H9 (cell line): ENCODE results near the gene AIF1. TPM values are rescaled to one million over a fixed set of nuclear protein-coding genes. Genes with fewer than 3 reads are reported as not detected.

Source experiments
- DNase-seq: peaks from one replicate; pipeline ENCODE4 v3.0.0-alpha.2; 2017
- H2AFZ ChIP-seq: one replicate; pipeline ENCODE4 v1.6.1; 2013; ENCODE audit warnings: mild to moderate bottlenecking, low read length, control low read depth, moderate library complexity
- H2AK5ac ChIP-seq: 2 replicates; pipeline ENCODE4 v1.6.1; 2013; ENCODE audit warnings: low read length, control low read depth, mixed read lengths; ENCODE audit not compliant: insufficient read length
- H2BK120ac ChIP-seq: one replicate; pipeline ENCODE4 v1.6.1; 2013; ENCODE audit warnings: low read depth, mild to moderate bottlenecking, low read length, control low read depth, inconsistent platforms; ENCODE audit not compliant: poor library complexity, severe bottlenecking
- H2BK12ac ChIP-seq: 2 replicates; pipeline ENCODE4 v1.6.1; 2013; ENCODE audit warnings: low read length, control low read depth, mixed read lengths, low read depth; ENCODE audit not compliant: insufficient read length
- H2BK15ac ChIP-seq: 2 replicates; pipeline ENCODE4 v1.6.1; 2013; ENCODE audit warnings: low read depth, low read length, control low read depth
- H2BK20ac ChIP-seq: one replicate; pipeline ENCODE4 v1.6.1; 2013; ENCODE audit warnings: low read depth, mild to moderate bottlenecking, low read length, control low read depth, inconsistent platforms; ENCODE audit not compliant: poor library complexity, severe bottlenecking
- H2BK5ac ChIP-seq: 2 replicates; pipeline ENCODE4 v1.6.1; 2013; ENCODE audit warnings: low read length, control low read depth, mixed read lengths; ENCODE audit not compliant: insufficient read length
- H3K14ac ChIP-seq: 2 replicates; pipeline ENCODE4 v1.6.1; 2013; ENCODE audit warnings: low read length, control low read depth; ENCODE audit not compliant: insufficient read depth
- H3K18ac ChIP-seq: 2 replicates; pipeline ENCODE4 v1.6.1; 2013; ENCODE audit warnings: low read depth, mild to moderate bottlenecking, mixed read lengths, low read length, control low read depth; ENCODE audit not compliant: insufficient read length
- H3K23ac ChIP-seq: 2 replicates; pipeline ENCODE4 v1.6.1; 2013; ENCODE audit warnings: low read length, control low read depth, mixed read lengths, low read depth; ENCODE audit not compliant: insufficient read length
- H3K23me2 ChIP-seq: 2 replicates; pipeline ENCODE4 v1.6.1; 2013; ENCODE audit warnings: low read depth, mild to moderate bottlenecking, mixed read lengths, low read length, control low read depth; ENCODE audit not compliant: insufficient read length, poor library complexity, severe bottlenecking
- H3K27ac ChIP-seq: 2 replicates; pipeline ENCODE4 v1.5.1; 2013; ENCODE audit warnings: low read length, control low read depth, mixed read lengths, low read depth; ENCODE audit not compliant: insufficient read length
- H3K27me3 ChIP-seq: 2 replicates; pipeline ENCODE4 v1.6.1; 2013; ENCODE audit warnings: low read length, control low read depth, inconsistent platforms; ENCODE audit not compliant: insufficient read depth
- H3K4ac ChIP-seq: 2 replicates; pipeline ENCODE4 v1.6.1; 2013; ENCODE audit warnings: low read depth, mild to moderate bottlenecking, control low read depth, inconsistent platforms, low read length, moderate library complexity
- H3K4me1 ChIP-seq: 2 replicates; pipeline ENCODE4 v1.6.1; 2013; ENCODE audit warnings: low read length, control low read depth, inconsistent platforms; ENCODE audit not compliant: insufficient read depth
- H3K4me2 ChIP-seq: 2 replicates; pipeline ENCODE4 v1.6.1; 2013; ENCODE audit warnings: low read length, control low read depth, mixed read lengths; ENCODE audit not compliant: insufficient read length, insufficient read depth
- H3K56ac ChIP-seq: 2 replicates; pipeline ENCODE4 v1.6.1; 2013; ENCODE audit warnings: low read depth, mild to moderate bottlenecking, mixed read lengths, low read length, control low read depth; ENCODE audit not compliant: insufficient read length
- H3K79me1 ChIP-seq: 2 replicates; pipeline ENCODE4 v1.6.1; 2013; ENCODE audit warnings: low read depth, mild to moderate bottlenecking, moderate library complexity, low read length, control low read depth, inconsistent platforms; ENCODE audit not compliant: insufficient read depth, poor library complexity, severe bottlenecking
- H3K79me2 ChIP-seq: 2 replicates; pipeline ENCODE4 v1.6.1; 2013; ENCODE audit warnings: low read length, control low read depth, inconsistent platforms; ENCODE audit not compliant: insufficient read depth
- H3K9ac ChIP-seq: 2 replicates; pipeline ENCODE4 v1.6.1; 2013; ENCODE audit warnings: low read length, control low read depth, mixed read lengths; ENCODE audit not compliant: insufficient read length; ENCODE audit errors: extremely low read depth
- H3K9me3 ChIP-seq: one replicate; pipeline ENCODE4 v1.6.1; 2013; ENCODE audit warnings: low read depth, low read length, inconsistent platforms; ENCODE audit not compliant: control insufficient read depth
- H3T11ph ChIP-seq: one replicate; pipeline ENCODE4 v1.6.1; 2013; ENCODE audit warnings: mild to moderate bottlenecking, low read length, control low read depth, inconsistent platforms
- H4K20me1 ChIP-seq: one replicate; pipeline ENCODE4 v1.6.1; 2013; ENCODE audit not compliant: control insufficient read depth, insufficient read length, insufficient read depth
- H4K5ac ChIP-seq: 2 replicates; pipeline ENCODE4 v1.6.1; 2013; ENCODE audit warnings: low read depth, mild to moderate bottlenecking, mixed read lengths, low read length, control low read depth; ENCODE audit not compliant: insufficient read length
- H4K8ac ChIP-seq: replicated peaks from 2 replicates; pipeline ENCODE4 v1.6.1; 2013; ENCODE audit warnings: low read length, control low read depth, mixed read lengths, low read depth; ENCODE audit not compliant: insufficient read length
- H4K91ac ChIP-seq: 2 replicates; pipeline ENCODE4 v1.6.1; 2013; ENCODE audit warnings: low read depth, mild to moderate bottlenecking, moderate library complexity, mixed read lengths, low read length, control low read depth; ENCODE audit not compliant: insufficient read length
- H3K27ac Mint-ChIP-seq, 3 experiments: 2 replicates in 2 of 3; 3 replicates in 1 of 3; pipeline ENCODE4 v1.8.0; 2020 to 2021; ENCODE audit warnings: mixed read lengths in 3 of 3, mild to moderate bottlenecking in 1 of 3, moderate library complexity in 1 of 3
- H3K27me3 Mint-ChIP-seq: 2 replicates; pipeline ENCODE4 v1.8.0; 2021; ENCODE audit warnings: low read depth, mild to moderate bottlenecking, moderate library complexity, mixed read lengths
- H3K36me3 Mint-ChIP-seq, 3 experiments: 2 replicates in 2 of 3; 3 replicates in 1 of 3; pipeline ENCODE4 v1.8.0; 2020 to 2021; ENCODE audit warnings: low read depth in 3 of 3, mixed read lengths in 3 of 3; ENCODE audit not compliant: insufficient read depth in 1 of 3
- H3K4me1 Mint-ChIP-seq, 2 experiments: 2 replicates each; pipeline ENCODE4 v1.8.0; 2020; ENCODE audit warnings: mixed read lengths in 2 of 2
- H3K4me3 Mint-ChIP-seq, 2 experiments: 2 replicates in 1 of 2; 3 replicates in 1 of 2; pipeline ENCODE4 v1.8.0; 2020 to 2021; ENCODE audit warnings: mild to moderate bottlenecking in 2 of 2, mixed read lengths in 2 of 2, moderate library complexity in 1 of 2
- H3K9me3 Mint-ChIP-seq, 2 experiments: 2 replicates in 1 of 2; 3 replicates in 1 of 2; pipeline ENCODE4 v1.8.0; 2020; ENCODE audit warnings: mild to moderate bottlenecking in 2 of 2, mixed read lengths in 2 of 2, moderate library complexity in 1 of 2
- WGBS: extraction: QIAGEN DNeasy Blood & Tissue Kit; methylation state at CpG from one replicate; pipeline ENCODE4 v1.1.7; 2013; ENCODE audit warnings: missing lambda C conversion rate, low lambda C conversion rate, mixed read lengths; ENCODE audit not compliant: insufficient read length; ENCODE audit errors: extremely low coverage; 5-methylcytosine and 5-hydroxymethylcytosine counted together
- total RNA-seq: library from RNA; stranded (reverse); gene quantifications from 2 replicates; pipeline ENCODE4 v1.2.1, GENCODE V29; 2021
- TF ChIP-seq, protein P1 (sequence below): fragments of 200-600 bp; sonication (generic); conservative IDR thresholded peaks from 3 replicates; pipeline ENCODE4 v1.8.0; 2021; ENCODE audit warnings: antibody characterized with exemption, mild to moderate bottlenecking

The AIF1 gene
- total RNA-seq, 1 experiment from 2014 or later: 4.2 TPM

GRCh38 chr6:31615748-31616147 lies 714 bp downstream of the AIF1 start:
- H2BK15ac ChIP-seq: no peak overlapping the region
- no peak overlapping the region for H2BK20ac ChIP-seq
- no peak overlapping the region for H3K56ac ChIP-seq
- H3K27me3 ChIP-seq: no peaks in the 10 kb centered on the region
- H3K23me2 ChIP-seq: no peaks in the 10 kb centered on the region
- TF ChIP-seq, protein P1, sequence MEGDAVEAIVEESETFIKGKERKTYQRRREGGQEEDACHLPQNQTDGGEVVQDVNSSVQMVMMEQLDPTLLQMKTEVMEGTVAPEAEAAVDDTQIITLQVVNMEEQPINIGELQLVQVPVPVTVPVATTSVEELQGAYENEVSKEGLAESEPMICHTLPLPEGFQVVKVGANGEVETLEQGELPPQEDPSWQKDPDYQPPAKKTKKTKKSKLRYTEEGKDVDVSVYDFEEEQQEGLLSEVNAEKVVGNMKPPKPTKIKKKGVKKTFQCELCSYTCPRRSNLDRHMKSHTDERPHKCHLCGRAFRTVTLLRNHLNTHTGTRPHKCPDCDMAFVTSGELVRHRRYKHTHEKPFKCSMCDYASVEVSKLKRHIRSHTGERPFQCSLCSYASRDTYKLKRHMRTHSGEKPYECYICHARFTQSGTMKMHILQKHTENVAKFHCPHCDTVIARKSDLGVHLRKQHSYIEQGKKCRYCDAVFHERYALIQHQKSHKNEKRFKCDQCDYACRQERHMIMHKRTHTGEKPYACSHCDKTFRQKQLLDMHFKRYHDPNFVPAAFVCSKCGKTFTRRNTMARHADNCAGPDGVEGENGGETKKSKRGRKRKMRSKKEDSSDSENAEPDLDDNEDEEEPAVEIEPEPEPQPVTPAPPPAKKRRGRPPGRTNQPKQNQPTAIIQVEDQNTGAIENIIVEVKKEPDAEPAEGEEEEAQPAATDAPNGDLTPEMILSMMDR: no peak
- Mint-ChIP-seq H3K4me1 (peaks cover 19 to 26% of the 10 kb centered on the region in 2 experiments), H3K27me3 (no peaks in the 10 kb centered on the region), H3K36me3 (no peaks in the 10 kb centered on the region; a peak in 1 of 7 replicates), H3K27ac (peak overlapping the region in 2 of 3 experiments; percentile 34 to 94; a peak in 4 of 7 replicates), H3K4me3 (peak overlapping the region in 1 of 2 experiments; percentile 29; a peak in 1 of 5 replicates), H3K9me3 (no peaks in the 10 kb centered on the region)
- H4K5ac ChIP-seq: no peak overlapping the region
- H2BK12ac ChIP-seq: no peak overlapping the region
- no peak overlapping the region for H2AK5ac ChIP-seq
- no peaks in the 10 kb centered on the region for H3K79me1 ChIP-seq
- no peak overlapping the region for H3K4me2 ChIP-seq
- H3T11ph ChIP-seq: no peak overlapping the region
- no peaks in the 10 kb centered on the region for H3K9me3 ChIP-seq
- no peak overlapping the region for H3K4ac ChIP-seq
- H4K20me1 ChIP-seq: no peaks in the 10 kb centered on the region
- H2BK5ac ChIP-seq: no peak overlapping the region
- no peaks in the 10 kb centered on the region for H3K79me2 ChIP-seq
- H3K14ac ChIP-seq: no peak overlapping the region
- H4K8ac ChIP-seq: no peak overlapping the region
- no peak overlapping the region for H2BK120ac ChIP-seq
- no peak overlapping the region for H3K27ac ChIP-seq
- H3K4me1 ChIP-seq: peaks cover 14% of the 10 kb centered on the region; the same call in 1 of the 2 replicates
- no peak overlapping the region for H3K9ac ChIP-seq
- no CpG with 5 or more reads among the region's 7 CpGs for WGBS
- H3K18ac ChIP-seq: peak overlapping the region; percentile 72
- no peak for DNase-seq
- no peak overlapping the region for H4K91ac ChIP-seq
- H2AFZ ChIP-seq: no peak overlapping the region
- no peak overlapping the region for H3K23ac ChIP-seq
